GM12878 (cell line): ENCODE measurements around the gene SDHAF2.

Experiments
- BRCA1 ChIP-seq: IDR thresholded peaks from 2 replicates; pipeline ENCODE4 v1.6.1; 2011; ENCODE audit warnings: low read depth, low read length, improper control_type of control experiment
- CBFB ChIP-seq: IDR thresholded peaks from 2 replicates; pipeline ENCODE4 v1.6.1; 2016; ENCODE audit warnings: antibody characterized with exemption, low read depth
- CEBPB ChIP-seq, 2 experiments: fragments of 150-350 bp in 1 of 2; IDR thresholded peaks; 2 replicates each; pipeline ENCODE4 v1.6.1; 2012 to 2014; ENCODE audit warnings: low read depth in 2 of 2, low read length in 2 of 2, borderline replicate concordance in 1 of 2, inconsistent platforms in 1 of 2
- CTCF ChIP-seq, 3 experiments: IDR thresholded peaks in 2 of 3; conservative IDR thresholded peaks in 1 of 3; 2 replicates each; pipeline ENCODE4 v1.5.1; 2011; ENCODE audit warnings: low read depth in 3 of 3, low read length in 3 of 3, mild to moderate bottlenecking in 3 of 3, control low read depth in 2 of 3, moderate library complexity in 2 of 3, inconsistent platforms in 1 of 3, mixed read lengths in 1 of 3; ENCODE audit not compliant: control insufficient read depth in 2 of 3, insufficient read depth in 1 of 3; ENCODE audit errors: extremely low read depth in 1 of 3
- EZH2 ChIP-seq: IDR thresholded peaks from 2 replicates; pipeline ENCODE4 v1.6.1; 2012; ENCODE audit warnings: low read depth, mild to moderate bottlenecking, control low read depth, inconsistent platforms, low read length, borderline replicate concordance; ENCODE audit not compliant: control insufficient read depth
- HDAC2 ChIP-seq: fragments of 200-600 bp; sonication (generic); IDR thresholded peaks from 2 replicates; pipeline ENCODE4 v1.6.1; 2017
- MAX ChIP-seq: IDR thresholded peaks from 2 replicates; pipeline ENCODE4 v1.6.1; 2012; ENCODE audit warnings: low read depth, low read length, improper control_type of control experiment
- POLR2AphosphoS5 ChIP-seq: IDR thresholded peaks from 2 replicates; pipeline ENCODE4 v1.6.1; 2011; ENCODE audit warnings: mild to moderate bottlenecking, low read length, inconsistent platforms
- RBBP5 ChIP-seq: fragments of 200-600 bp; sonication (generic); conservative IDR thresholded peaks from 2 replicates; pipeline ENCODE4 v1.6.1; 2016
- SIX5 ChIP-seq: IDR thresholded peaks from 2 replicates; pipeline ENCODE4 v1.6.1; 2011; ENCODE audit warnings: mild to moderate bottlenecking, low read depth, low read length, moderate library complexity; ENCODE audit not compliant: severe bottlenecking
- TCF7 ChIP-seq: IDR thresholded peaks from 2 replicates; pipeline ENCODE4 v1.6.1; 2014; ENCODE audit warnings: antibody characterized with exemption, borderline replicate concordance
- USF2 ChIP-seq: IDR thresholded peaks from 2 replicates; pipeline ENCODE4 v1.6.1; 2011; ENCODE audit warnings: low read depth, low read length, improper control_type of control experiment, borderline replicate concordance

- no peak for TF ChIP-seq USF2
- no peak for TF ChIP-seq CTCF (IDR thresholded peaks at IDR 0.05 in 2 of 3, conservative IDR thresholded peaks at IDR 0.05 in 1 of 3; ENCODE audit: control insufficient read depth in 2 of 3, extremely low read depth in 1 of 3, insufficient read depth in 1 of 3, low read depth in 3 of 3, low read length in 3 of 3)
- TF ChIP-seq RBBP5: no peak
- no peak for TF ChIP-seq SIX5
- no peak for TF ChIP-seq EZH2
- TF ChIP-seq CBFB: no peak
- TF ChIP-seq HDAC2: no peak
- no peak for TF ChIP-seq POLR2AphosphoS5
- no peak for TF ChIP-seq MAX
- TF ChIP-seq BRCA1: no peak
- TF ChIP-seq CEBPB (IDR thresholded peaks at IDR 0.05; ENCODE audit: borderline replicate concordance in 1 of 2, low read depth in 2 of 2, low read length in 2 of 2): no peak
- no peak for TF ChIP-seq TCF7
Observed at GRCh38 chr11:61415381-61415780, 14.5 kb upstream of the SDHAF2 start.
